Osteocyte (in vitro differentiated cells): ENCODE results near the gene SLC4A5. TPM values are rescaled to one million over a fixed set of nuclear protein-coding genes. Genes with fewer than 3 reads are reported as not detected.

Source experiments
- DNase-seq: peaks from one replicate; pipeline ENCODE4 v3.0.0; 2021; ENCODE audit warnings: mixed read lengths; ENCODE audit not compliant: unreplicated experiment; ENCODE audit errors: extremely low spot score
- H3K27ac Mint-ChIP-seq: one replicate; pipeline ENCODE4 v1.8.0; 2021; ENCODE audit warnings: mild to moderate bottlenecking, mixed read lengths; ENCODE audit not compliant: unreplicated experiment
- H3K27me3 Mint-ChIP-seq: one replicate; pipeline ENCODE4 v1.8.0; 2021; ENCODE audit warnings: mixed read lengths; ENCODE audit not compliant: unreplicated experiment
- H3K36me3 Mint-ChIP-seq: one replicate; pipeline ENCODE4 v1.8.0; 2021; ENCODE audit warnings: mixed read lengths; ENCODE audit not compliant: unreplicated experiment
- H3K4me1 Mint-ChIP-seq: one replicate; pipeline ENCODE4 v1.8.0; 2021; ENCODE audit warnings: mixed read lengths; ENCODE audit not compliant: unreplicated experiment
- H3K4me3 Mint-ChIP-seq: one replicate; pipeline ENCODE4 v1.8.0; 2021; ENCODE audit warnings: mild to moderate bottlenecking, moderate library complexity, mixed read lengths; ENCODE audit not compliant: unreplicated experiment
- H3K9me3 Mint-ChIP-seq: one replicate; pipeline ENCODE4 v1.8.0; 2021; ENCODE audit warnings: mixed read lengths; ENCODE audit not compliant: unreplicated experiment
- CTCF ChIP-seq: fragments of 200-600 bp; sonication (generic); IDR thresholded peaks from 2 replicates; pipeline ENCODE4 v1.5.0; 2021; ENCODE audit warnings: antibody characterized with exemption, mild to moderate bottlenecking, moderate library complexity
- total RNA-seq: library from RNA; stranded (reverse); gene quantifications from 2 replicates; pipeline ENCODE4 v1.2.1, GENCODE V29; 2021

The SLC4A5 gene
- total RNA-seq, 1 donor from 2014 or later = 1.6 TPM

DNA sequence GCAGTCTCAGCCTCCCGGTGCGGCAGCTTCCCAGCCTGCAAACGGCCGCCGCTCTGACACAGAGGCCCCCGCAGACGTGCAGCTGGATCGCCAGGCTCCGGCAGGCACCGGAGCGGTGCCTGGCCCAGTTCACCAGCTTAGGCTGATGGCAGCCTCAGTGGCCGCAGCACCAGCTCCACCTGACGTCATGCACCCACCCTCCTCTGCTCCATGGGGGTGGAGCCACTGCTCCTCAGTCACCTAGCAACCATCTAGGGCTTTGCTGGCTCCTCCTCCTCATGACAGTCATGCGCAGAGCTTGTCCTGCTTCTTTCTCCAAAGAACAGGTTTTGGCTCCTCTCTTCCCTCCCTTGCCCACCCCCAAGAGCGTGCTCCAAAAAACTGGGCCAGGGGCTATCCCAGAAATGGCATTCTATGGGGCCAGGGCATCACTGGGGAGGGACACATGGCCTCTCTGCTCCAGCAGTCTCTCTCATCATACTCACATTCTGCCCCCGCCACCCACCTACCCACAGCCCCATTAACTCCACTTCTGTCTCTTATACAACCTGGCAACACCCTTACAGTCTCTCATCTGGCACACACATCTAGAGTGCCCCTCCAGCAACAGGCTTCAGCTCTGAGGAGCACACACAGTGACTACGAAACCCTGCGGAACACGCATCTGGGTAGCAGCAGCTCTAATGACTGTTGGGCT is 31.4 kb upstream of the SLC4A5 start:
- H3K27ac Mint-ChIP-seq = no peak overlapping the region
- peaks cover 16% of the 10 kb centered on the region for H3K4me1 Mint-ChIP-seq
- H3K36me3 Mint-ChIP-seq = peaks cover 38% of the 10 kb centered on the region
- no peaks in the 10 kb centered on the region for H3K9me3 Mint-ChIP-seq
- no peaks in the 10 kb centered on the region for H3K27me3 Mint-ChIP-seq
- no peak overlapping the region for H3K4me3 Mint-ChIP-seq
- no peak for TF ChIP-seq CTCF
- DNase-seq = no peak

GRCh38 chr2:74373985-74374384 is 30.8 kb upstream of the SLC4A5 start:
- Mint-ChIP-seq H3K36me3 (peaks cover 41% of the 10 kb centered on the region), H3K27me3 (no peaks in the 10 kb centered on the region), H3K27ac (peak overlapping the region; percentile 50), H3K9me3 (no peaks in the 10 kb centered on the region), H3K4me3 (no peak overlapping the region), H3K4me1 (peaks cover 13% of the 10 kb centered on the region)
- no peak for TF ChIP-seq CTCF
- DNase-seq = no peak

- Mint-ChIP-seq H3K27me3 (no peaks in the 10 kb centered on the region), H3K4me1 (peaks cover 13% of the 10 kb centered on the region), H3K27ac (no peak overlapping the region), H3K36me3 (peaks cover 48% of the 10 kb centered on the region), H3K9me3 (no peaks in the 10 kb centered on the region), H3K4me3 (no peak overlapping the region)
- DNase-seq = no peak
- no peak for TF ChIP-seq CTCF
Measured at GRCh38 chr2:74373221-74373676, 30.0 kb upstream of the SLC4A5 start.

DNA sequence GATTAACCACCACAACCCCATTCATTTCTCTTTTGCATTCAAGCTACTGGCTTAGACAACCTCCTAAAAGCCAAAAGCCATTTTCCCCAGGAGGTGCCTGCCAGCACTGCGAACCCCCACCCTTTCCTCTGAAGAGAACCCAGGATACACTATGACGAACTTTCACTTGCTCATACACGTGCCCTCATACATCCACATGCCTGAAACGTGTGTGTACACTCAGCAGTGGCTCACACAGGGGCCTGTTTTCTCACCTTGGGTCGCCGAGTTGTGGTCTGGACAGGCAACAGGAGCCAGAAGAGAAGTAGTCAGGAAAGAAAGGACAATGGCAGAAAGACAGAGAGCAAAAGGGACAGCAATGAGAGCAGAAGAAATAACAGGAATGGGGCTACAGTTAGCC is 29.5 kb upstream of the SLC4A5 start:
- Mint-ChIP-seq H3K27ac (no peak overlapping the region), H3K4me3 (no peak overlapping the region), H3K9me3 (no peaks in the 10 kb centered on the region), H3K27me3 (no peaks in the 10 kb centered on the region), H3K36me3 (peaks cover 53% of the 10 kb centered on the region), H3K4me1 (peaks cover 13% of the 10 kb centered on the region)
- DNase-seq = no peak
- no peak for TF ChIP-seq CTCF

DNA sequence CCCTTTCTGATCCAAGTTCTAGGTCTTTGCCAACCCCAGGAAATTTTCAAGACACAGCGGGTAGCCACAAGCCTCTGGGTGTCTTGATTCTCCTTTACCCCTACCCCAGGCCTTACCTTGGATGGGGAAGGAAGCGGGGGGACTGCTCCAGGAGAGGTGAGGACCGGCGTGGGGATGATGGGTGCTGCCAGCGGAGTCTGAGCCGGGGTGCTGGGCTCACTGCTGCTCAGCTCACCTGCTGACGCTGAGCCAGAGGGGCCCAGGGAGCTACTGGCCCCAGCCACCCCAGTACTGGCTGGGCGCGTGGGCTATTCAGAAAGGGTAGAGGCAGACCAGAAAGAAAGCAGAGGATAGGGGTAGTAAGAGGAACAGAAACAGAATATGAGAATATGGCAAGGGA is 28.2 kb upstream of the SLC4A5 start:
- Mint-ChIP-seq H3K27ac (no peak overlapping the region), H3K9me3 (no peaks in the 10 kb centered on the region), H3K4me3 (no peak overlapping the region), H3K27me3 (no peaks in the 10 kb centered on the region), H3K4me1 (peaks cover 13% of the 10 kb centered on the region), H3K36me3 (peaks cover 55% of the 10 kb centered on the region)
- no peak for DNase-seq
- no peak for TF ChIP-seq CTCF
